ENCODE measurements around the gene WBP4.

DNA sequence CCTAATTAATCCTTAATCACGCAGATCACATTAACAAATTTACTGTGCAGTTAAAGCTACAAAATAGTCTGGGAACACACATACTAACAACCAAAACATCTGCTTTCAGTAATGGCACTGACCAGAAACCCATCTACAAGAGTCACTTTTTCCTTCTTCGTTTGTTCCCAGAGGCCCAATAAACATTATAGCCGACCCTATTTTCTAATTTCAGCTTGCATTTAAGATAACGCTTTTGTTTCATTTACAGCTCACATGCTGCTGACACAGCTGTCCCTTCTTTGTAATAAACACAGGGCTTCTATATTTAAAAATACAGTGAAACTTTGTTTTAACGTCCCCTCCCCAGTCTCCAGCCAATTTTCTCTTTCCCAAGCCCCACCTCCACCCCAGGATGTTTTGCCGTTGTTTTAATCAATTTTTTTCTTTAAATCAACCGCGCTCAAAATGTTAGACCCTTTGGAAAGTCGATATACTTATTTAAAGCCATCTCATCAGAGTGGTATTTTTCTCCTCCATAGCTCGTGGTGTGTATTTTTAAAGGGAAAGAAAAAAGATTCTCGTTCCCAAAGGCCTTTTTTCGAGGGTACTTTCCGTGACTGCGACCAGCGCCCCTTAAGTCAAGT is 1.7 kb upstream of the WBP4 start:
- TF ChIP-seq CTCF (IDR thresholded peaks at IDR 0.05; ENCODE audit: insufficient read depth, low read length), result no peak
- TF ChIP-seq POLR2AphosphoS5 (IDR thresholded peaks at IDR 0.05; ENCODE audit: low read depth), result no peak
- TF ChIP-seq GABPA (IDR thresholded peaks at IDR 0.05; ENCODE audit: low read depth), result no peak
- no peak for TF ChIP-seq REST (IDR thresholded peaks at IDR 0.05; ENCODE audit: insufficient replicate concordance, low read depth)
